HG03039 (cell line): ENCODE results near the gene ATF1.

Experiments
- ATAC-seq: cut with Tn5 transposase; IDR thresholded peaks from one replicate; pipeline ENCODE4 v1.9.1; 2021; ENCODE audit warnings: mild to moderate bottlenecking, moderate library complexity; ENCODE audit not compliant: unreplicated experiment

The ATF1 gene

DNA sequence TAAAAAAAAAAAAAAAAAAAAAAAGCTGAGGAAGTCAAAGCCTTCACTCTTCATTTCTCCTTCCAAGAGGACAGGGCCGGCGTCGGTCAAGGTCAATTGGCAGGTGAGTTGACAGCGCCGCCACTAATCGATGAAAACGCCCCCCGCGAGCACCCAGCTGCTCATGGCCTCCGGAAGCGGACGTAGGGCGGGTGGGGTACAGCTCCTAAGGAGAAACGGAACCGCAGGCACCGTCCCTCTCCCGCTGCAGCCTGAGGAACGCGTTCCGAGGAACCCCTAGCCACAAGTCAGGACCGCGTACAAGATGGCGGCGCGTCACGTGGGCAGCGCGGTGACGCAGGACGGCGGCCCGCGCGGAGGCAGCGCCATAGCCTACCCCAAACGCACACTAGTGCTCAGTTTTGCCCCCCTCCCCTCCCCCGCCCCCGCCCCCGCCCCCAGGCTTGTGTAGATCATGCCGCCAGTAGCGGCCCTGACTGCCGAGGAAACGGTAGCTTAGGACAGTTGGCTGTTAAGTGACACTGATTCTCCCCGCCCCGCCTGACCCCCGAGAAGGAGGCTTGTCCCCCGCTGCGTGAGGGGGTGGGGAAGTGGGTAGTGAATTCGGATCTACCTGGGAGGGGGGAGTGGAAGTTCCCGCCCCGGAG is at the start of gene ATF1:
Gene ATF1 (plus strand): TSS at position 463 of the 647 bp plus-strand sequence. CDS start 16,045 bp downstream, outside the sequence.
- peak; percentile 82 for ATAC-seq

- no peak for ATAC-seq
These were observed 48.7 kb upstream of the ATF1 start for GRCh38 chr12:50715174-50715573.

DNA sequence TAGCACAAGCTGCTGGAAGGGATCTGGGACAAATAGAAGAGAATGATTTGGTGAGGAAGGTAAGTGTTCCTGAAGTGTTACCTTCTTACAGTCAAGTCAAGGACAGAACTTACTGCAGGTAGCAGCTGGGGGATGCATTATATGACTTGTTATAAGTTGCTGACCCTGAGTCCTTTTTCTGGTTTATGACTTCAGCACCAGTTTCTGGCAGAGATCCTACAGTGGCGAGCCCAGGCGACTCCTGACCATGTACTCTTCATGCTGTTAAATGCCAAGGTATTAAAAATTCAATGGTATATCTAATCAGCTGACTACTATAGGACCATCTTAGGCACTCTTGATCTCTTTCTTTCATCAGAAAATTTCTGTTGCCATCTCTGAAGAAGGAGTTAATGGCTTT is 45.1 kb upstream of the ATF1 start:
- ATAC-seq, result no peak

GRCh38 chr12:50720085-50720484 is 43.8 kb upstream of the ATF1 start:
- no peak for ATAC-seq

GRCh38 chr12:50720501-50720900 is 43.4 kb upstream of the ATF1 start:
- no peak for ATAC-seq

GRCh38 chr12:50723865-50724264 is 40.0 kb upstream of the ATF1 start:
- ATAC-seq, result no peak

- no peak for ATAC-seq
These were observed 38.6 kb upstream of the ATF1 start for GRCh38 chr12:50725011-50725942.

DNA sequence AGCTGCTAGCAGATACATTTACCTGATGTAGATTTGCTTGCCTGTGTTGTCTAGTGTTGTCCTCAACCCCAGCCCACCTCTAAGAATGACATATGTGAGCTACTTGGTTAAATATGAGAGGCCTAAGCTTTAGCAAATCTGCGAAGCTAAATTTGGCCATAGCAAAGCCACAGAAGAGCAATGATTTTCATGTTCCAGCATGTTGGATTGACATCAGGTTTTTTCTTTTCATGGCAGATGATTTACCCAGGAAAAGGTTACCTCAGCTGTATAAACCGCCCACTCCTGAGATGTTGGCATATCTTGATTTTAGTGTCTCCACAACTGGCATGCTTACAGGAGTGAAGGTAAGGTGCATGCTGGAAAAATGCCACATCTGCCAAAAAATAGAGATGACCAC is 36.4 kb upstream of the ATF1 start:
- no peak for ATAC-seq

DNA sequence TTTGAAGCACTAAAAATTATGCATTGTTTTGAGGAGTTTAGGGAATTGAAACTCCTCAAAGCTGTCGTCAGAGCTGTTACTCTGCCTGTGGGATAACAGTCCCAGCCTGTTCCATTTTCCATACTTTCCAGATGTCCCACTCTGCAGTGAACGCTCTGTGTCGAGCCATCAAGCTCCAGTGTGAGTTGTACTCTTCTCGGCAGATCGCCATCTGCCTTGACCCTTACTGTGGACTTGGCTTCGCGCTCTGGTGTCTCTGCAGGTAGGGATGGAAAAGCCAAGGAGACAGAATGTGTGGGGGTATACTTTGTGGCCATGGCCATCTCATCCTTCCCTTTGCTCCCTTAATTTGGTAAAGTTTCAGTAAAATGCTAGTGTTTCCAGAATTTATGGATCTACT is 35.5 kb upstream of the ATF1 start:
- no peak for ATAC-seq

DNA sequence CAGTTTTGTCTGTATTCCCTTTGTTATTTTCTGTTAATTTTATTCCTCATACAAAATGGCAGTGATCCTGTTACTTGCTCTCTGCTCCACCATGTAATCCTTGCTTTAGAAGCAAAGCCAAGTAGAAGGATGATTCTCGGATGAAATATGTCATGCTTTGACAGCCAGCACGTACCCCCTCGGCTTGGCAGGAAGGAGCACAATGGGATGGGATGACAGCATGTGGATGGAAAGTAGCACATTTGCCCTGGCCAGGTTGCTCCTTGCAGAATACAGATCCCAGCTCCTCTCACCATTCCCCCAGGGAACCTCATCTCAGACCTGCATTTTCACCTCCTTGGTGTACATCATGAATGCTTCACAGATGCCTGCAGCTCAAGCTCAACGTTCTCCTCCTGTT is 35.1 kb upstream of the ATF1 start:
- ATAC-seq, result no peak

DNA sequence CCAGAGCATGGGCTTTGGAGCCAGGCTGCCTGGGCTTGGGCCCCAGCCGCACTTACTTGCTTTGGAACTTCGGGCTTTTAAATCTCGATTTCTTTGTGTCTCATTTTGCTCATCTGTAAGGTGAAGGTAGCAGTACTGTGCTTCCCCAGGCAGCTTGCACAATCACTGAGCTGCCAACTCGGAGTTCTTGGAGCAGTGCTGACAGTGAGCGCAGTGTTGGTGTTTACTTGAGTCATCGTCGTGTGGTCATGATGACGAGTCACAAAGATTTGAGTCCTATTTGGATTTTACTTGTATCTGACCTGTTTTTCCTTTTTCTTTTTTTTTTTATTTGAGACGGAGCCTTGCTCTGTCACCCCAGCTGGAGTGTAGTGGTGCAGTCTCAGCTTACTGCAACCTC is 31.3 kb upstream of the ATF1 start:
- ATAC-seq, result no peak

- no peak for ATAC-seq
These were observed 30.2 kb upstream of the ATF1 start for GRCh38 chr12:50733706-50734105.

DNA sequence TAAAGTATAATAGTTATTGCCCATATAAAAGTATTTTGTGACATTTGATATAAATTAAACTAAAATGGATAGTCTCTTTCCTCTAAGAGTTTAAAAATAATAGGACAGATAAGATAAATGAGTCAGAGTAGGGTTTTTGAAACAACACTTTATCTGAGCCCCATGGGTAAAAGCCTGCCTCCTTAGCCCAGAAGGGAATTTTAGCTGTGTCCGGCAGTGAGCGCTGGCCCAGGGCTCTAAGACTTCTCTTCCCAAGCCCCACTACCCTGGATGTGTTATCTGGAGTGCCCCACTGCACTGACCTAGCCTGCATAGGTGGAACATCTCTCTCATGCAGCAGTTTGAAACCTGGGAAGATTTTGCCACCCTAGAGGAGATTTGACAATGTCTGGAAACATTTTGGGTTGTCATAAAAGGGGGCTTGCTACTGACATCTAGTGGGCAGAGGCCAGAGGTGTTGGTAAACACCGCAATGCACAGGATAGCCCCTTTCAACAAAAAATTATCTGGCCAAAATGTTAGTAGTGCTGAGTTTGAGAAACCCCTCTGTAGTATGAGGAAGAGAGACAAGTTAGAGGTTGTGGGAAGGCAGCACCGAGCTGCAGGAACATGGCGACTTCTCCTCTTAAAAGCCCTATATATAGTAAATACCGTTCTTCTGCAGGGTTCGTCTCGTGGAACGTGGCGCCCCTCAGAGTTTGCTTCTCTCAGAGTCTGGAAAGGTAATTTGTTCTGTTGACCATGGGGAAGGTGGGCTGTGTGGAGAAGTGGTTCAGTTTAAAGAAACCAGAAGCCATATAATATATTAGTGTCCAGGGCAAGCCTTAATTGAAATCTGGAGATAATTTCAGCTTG is 29.3 kb upstream of the ATF1 start:
- ATAC-seq, result no peak

DNA sequence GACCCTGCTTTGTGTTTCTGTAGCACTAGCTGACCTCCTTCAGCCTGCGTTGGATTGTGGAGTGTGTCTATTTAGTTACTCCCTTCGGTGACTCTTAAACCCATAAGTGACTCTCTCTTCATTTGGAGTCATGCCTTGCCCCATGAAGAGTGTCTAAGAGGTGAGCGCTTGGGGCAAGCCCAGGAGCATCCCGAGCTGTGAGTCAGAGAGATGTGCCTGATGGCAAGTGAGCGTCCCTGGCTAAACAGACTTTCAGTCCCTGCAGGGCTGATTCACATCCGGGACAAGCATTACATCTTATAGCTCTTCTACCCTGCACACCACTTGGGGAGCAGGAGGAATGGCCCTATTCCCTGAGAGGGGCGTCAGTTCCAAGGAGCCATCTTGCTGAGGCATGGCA is 24.3 kb upstream of the ATF1 start:
- ATAC-seq, result no peak

GRCh38 chr12:50740307-50740706 is 23.6 kb upstream of the ATF1 start:
- ATAC-seq, result no peak

DNA sequence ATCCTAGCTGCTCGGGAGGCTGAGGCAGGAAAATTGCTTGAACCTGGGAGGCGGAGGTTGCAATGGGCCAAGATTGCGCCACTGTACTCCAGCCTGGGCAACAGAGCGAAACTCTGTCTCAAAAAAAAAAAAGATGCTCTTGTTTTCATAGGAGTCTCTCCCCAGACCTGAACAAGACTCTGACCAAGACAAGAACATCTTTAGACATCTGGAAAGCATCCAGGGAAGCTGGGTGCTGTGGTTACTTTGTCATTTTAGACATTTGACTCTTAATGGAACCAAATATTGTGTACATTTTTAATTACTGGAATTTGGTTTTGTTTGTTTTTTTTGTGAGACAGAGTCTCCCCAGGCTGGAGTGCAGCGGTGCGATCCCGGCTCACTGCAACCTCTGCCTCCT is 21.1 kb upstream of the ATF1 start:
- ATAC-seq, result no peak

GRCh38 chr12:50745861-50746260 is 18.0 kb upstream of the ATF1 start:
- ATAC-seq, result no peak

- ATAC-seq, result no peak
These were observed 17.5 kb upstream of the ATF1 start for GRCh38 chr12:50746431-50746830.

- ATAC-seq, result no peak
These were observed 16.1 kb upstream of the ATF1 start for GRCh38 chr12:50747817-50748216.

GRCh38 chr12:50749459-50749882 is 14.4 kb upstream of the ATF1 start:
- no peak for ATAC-seq

DNA sequence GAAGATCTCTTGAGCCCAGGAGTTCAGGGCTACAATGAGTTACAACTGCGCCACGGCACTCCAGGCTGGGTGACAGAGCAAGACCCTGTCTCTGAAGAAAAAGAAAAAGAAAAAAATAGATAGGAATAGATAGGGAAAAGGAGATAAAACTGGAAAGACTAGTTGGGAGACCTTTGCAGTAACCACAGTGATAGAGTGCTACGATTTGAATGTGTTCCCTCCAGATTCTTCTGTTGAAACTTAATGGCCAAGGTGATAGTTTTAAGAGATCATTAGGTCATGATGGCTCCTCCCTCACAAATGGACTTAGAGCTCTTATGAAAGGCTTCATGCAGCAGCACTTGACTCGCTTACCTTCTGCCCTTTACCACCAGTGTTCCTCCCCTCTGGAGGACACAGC is 13.5 kb upstream of the ATF1 start:
- no peak for ATAC-seq
